ENCODE measurements around the gene GAN. TPM values are rescaled to one million over a fixed set of nuclear protein-coding genes. Genes with fewer than 3 reads are reported as not detected.

GAN gene
- total and polyA plus RNA-seq, 10 donors, result 0.54 to 10.3 (median 6.1) TPM

GRCh38 chr16:81307770-81308169 lies 7.0 kb upstream of the GAN start:
- Histone ChIP-seq H3K27ac (no peak overlapping the region), H3K4me3 (no peak overlapping the region), H3K4me1 (peaks cover 0 to 24% (median 2%) of the 10 kb centered on the region in 6 donors), H3K27me3 (replicated peaks in 1 of 7) (no peaks in the 10 kb centered on the region), H3K36me3 (peaks cover 0 to 13% (median 0%) of the 10 kb centered on the region in 6 donors), H3K9me3 (no peaks in the 10 kb centered on the region)
- no peak for DNase-seq
- intact Hi-C loops (cut with DNase I; ENCODE audit: low total_unique reads), result no loop called here
- no peak for TF ChIP-seq POLR2AphosphoS5 (IDR thresholded peaks at IDR 0.05)
- TF ChIP-seq, protein P1, sequence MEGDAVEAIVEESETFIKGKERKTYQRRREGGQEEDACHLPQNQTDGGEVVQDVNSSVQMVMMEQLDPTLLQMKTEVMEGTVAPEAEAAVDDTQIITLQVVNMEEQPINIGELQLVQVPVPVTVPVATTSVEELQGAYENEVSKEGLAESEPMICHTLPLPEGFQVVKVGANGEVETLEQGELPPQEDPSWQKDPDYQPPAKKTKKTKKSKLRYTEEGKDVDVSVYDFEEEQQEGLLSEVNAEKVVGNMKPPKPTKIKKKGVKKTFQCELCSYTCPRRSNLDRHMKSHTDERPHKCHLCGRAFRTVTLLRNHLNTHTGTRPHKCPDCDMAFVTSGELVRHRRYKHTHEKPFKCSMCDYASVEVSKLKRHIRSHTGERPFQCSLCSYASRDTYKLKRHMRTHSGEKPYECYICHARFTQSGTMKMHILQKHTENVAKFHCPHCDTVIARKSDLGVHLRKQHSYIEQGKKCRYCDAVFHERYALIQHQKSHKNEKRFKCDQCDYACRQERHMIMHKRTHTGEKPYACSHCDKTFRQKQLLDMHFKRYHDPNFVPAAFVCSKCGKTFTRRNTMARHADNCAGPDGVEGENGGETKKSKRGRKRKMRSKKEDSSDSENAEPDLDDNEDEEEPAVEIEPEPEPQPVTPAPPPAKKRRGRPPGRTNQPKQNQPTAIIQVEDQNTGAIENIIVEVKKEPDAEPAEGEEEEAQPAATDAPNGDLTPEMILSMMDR (IDR thresholded peaks at IDR 0.05 in 8 of 11, conservative IDR thresholded peaks at IDR 0.05 in 3 of 11), result no peak
- TF ChIP-seq POLR2A (IDR thresholded peaks at IDR 0.05), result no peak
- WGBS, 5 donors, result 81 to 95% (median 89%) methylated on average over 3 of the region's 3 CpGs

- 76 to 85% (median 79%) methylated on average over 5 of the region's 5 CpGs for WGBS, 5 donors
- H3K4me1 ChIP-seq, result peaks cover 8 to 40% (median 18%) of the 10 kb centered on the region in 6 donors
- DNase-seq, result no peak
- no peak overlapping the region for H3K4me3 ChIP-seq
- no peak for TF ChIP-seq POLR2A (IDR thresholded peaks at IDR 0.05)
- TF ChIP-seq, protein P1 (IDR thresholded peaks at IDR 0.05 in 8 of 11, conservative IDR thresholded peaks at IDR 0.05 in 3 of 11), result no peak
- TF ChIP-seq POLR2AphosphoS5 (IDR thresholded peaks at IDR 0.05), result no peak
- no peak overlapping the region for H3K27ac ChIP-seq
- no peaks in the 10 kb centered on the region for H3K9me3 ChIP-seq
- intact Hi-C loops (cut with DNase I; ENCODE audit: low total_unique reads), result no loop called here
- peaks cover 0 to 15% (median 0%) of the 10 kb centered on the region in 6 donors for H3K36me3 ChIP-seq
- H3K27me3 ChIP-seq (replicated peaks in 1 of 7), result no peaks in the 10 kb centered on the region
These were observed 4.6 kb upstream of the GAN start for GRCh38 chr16:81310045-81310644.

- TF ChIP-seq POLR2AphosphoS5 (IDR thresholded peaks at IDR 0.05) (no peak), POLR2A (IDR thresholded peaks at IDR 0.05) (no peak)
- TF ChIP-seq, protein P1 (IDR thresholded peaks at IDR 0.05 in 8 of 11, conservative IDR thresholded peaks at IDR 0.05 in 3 of 11), result no peak
- no peak overlapping the region for H3K27ac ChIP-seq
These were observed 3.0 kb upstream of the GAN start for GRCh38 chr16:81311762-81312161.

GRCh38 chr16:81313701-81314602 lies 810 bp upstream of the GAN start:
- Histone ChIP-seq H3K9me3 (no peaks in the 10 kb centered on the region), H3K4me3 (peak overlapping the region; percentile 57 to 98 (median 90)), H3K27me3 (replicated peaks in 1 of 7) (no peaks in the 10 kb centered on the region), H3K36me3 (peaks cover 0 to 15% (median 0%) of the 10 kb centered on the region in 6 donors), H3K4me1 (peaks cover 17 to 73% (median 37%) of the 10 kb centered on the region in 6 donors), H3K27ac (peak overlapping the region; percentile 72 to 93 (median 91))
- DNase-seq, result no peak
- intact Hi-C loops (cut with DNase I; ENCODE audit: low total_unique reads), result no loop called here
- WGBS, 5 donors, result 7 to 12% (median 9%) methylated on average over 16 of the region's 16 CpGs
- TF ChIP-seq POLR2A (IDR thresholded peaks at IDR 0.05) (no peak), POLR2AphosphoS5 (IDR thresholded peaks at IDR 0.05) (no peak)
- TF ChIP-seq, protein P1 (IDR thresholded peaks at IDR 0.05 in 8 of 11, conservative IDR thresholded peaks at IDR 0.05 in 3 of 11), result no peak

More at GRCh38 chr16:81311762-81312161, 3.0 kb upstream of the GAN start:
- Histone ChIP-seq H3K9me3 (no peaks in the 10 kb centered on the region), H3K4me3 (no peak overlapping the region), H3K27me3 (replicated peaks in 1 of 7) (no peaks in the 10 kb centered on the region), H3K36me3 (peaks cover 0 to 15% (median 0%) of the 10 kb centered on the region in 6 donors), H3K4me1 (peaks cover 17 to 54% (median 31%) of the 10 kb centered on the region in 6 donors)
- intact Hi-C loops (cut with DNase I; ENCODE audit: low total_unique reads), result no loop called here
- DNase-seq, result no peak

Data from spleen (tissue), 11 donors.